Mucosa of rectum (tissue), 2 donors: ENCODE measurements around the gene IGFBP6.

ENCODE experiments used
- H3K27ac ChIP-seq, 2 donors: one replicate each; pipeline ENCODE4 v1.7.0; 2013; ENCODE audit warnings: inconsistent platforms in 2 of 2, low read depth in 2 of 2, low read length in 2 of 2
- H3K27me3 ChIP-seq, 2 donors: one replicate each; pipeline ENCODE4 v1.7.0; 2013; ENCODE audit warnings: low read length in 2 of 2; ENCODE audit not compliant: control insufficient read depth in 2 of 2, insufficient read depth in 2 of 2
- H3K36me3 ChIP-seq, 2 donors: one replicate each; pipeline ENCODE4 v1.7.0; 2013; ENCODE audit warnings: low read length in 2 of 2; ENCODE audit not compliant: control insufficient read depth in 2 of 2, insufficient read depth in 2 of 2
- H3K4me1 ChIP-seq, 2 donors: one replicate each; pipeline ENCODE4 v1.7.0; 2013; ENCODE audit warnings: low read length in 2 of 2, mild to moderate bottlenecking in 1 of 2; ENCODE audit not compliant: control insufficient read depth in 2 of 2, insufficient read depth in 2 of 2
- H3K4me3 ChIP-seq, 2 donors: one replicate each; pipeline ENCODE4 v1.7.0; 2013; ENCODE audit warnings: low read length in 2 of 2
- H3K9ac ChIP-seq, 2 donors: one replicate each; pipeline ENCODE4 v1.7.0; 2013; ENCODE audit warnings: low read length in 2 of 2, low read depth in 1 of 2, mild to moderate bottlenecking in 1 of 2
- H3K9me3 ChIP-seq, 2 donors: one replicate each; pipeline ENCODE4 v1.7.0; 2013; ENCODE audit warnings: low read length in 2 of 2; ENCODE audit not compliant: control insufficient read depth in 2 of 2
- donor health status: healthy.
- donor health status: Normal muscosa, but diverticular disease.

IGFBP6 gene

DNA sequence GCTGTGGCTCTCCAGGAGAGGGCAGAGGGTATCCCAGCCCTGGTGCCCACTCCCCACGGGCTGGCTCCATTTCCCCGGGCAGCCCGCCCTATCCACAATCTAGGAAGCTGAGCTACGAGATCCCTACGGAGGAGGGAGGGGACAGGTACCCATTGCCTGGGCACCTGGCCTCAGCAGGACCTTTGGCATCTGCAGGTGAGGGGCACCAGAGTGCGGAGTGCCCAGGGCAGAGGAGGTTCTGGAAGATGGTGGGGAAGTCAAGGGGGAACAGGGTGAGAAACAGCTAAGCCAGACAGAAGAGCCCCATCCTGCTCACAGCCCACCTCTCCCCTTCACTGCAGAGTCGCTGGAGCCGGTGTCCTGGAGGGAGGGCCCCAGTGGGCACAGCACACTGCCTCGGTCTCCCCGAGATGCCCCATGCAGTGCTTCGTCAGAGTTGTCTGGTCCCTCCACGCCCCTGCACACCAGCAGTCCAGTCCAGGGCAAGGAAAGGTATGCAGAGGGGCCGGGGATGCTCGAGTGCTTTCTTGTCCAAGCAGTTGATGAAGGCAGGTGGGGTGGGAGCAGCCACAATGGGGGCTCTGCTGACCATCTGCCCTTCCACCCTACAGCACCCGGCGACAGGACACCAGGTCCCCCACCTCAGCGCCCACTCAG is 37.3 kb upstream of the IGFBP6 start:
- Histone ChIP-seq H3K27ac (no peak overlapping the region), H3K4me1 (peaks cover 14 to 15% of the 10 kb centered on the region in 2 donors), H3K4me3 (no peak overlapping the region), H3K36me3 (peaks cover 5 to 24% of the 10 kb centered on the region in 2 donors), H3K9me3 (no peaks in the 10 kb centered on the region), H3K9ac (no peak overlapping the region), H3K27me3 (no peaks in the 10 kb centered on the region)

DNA sequence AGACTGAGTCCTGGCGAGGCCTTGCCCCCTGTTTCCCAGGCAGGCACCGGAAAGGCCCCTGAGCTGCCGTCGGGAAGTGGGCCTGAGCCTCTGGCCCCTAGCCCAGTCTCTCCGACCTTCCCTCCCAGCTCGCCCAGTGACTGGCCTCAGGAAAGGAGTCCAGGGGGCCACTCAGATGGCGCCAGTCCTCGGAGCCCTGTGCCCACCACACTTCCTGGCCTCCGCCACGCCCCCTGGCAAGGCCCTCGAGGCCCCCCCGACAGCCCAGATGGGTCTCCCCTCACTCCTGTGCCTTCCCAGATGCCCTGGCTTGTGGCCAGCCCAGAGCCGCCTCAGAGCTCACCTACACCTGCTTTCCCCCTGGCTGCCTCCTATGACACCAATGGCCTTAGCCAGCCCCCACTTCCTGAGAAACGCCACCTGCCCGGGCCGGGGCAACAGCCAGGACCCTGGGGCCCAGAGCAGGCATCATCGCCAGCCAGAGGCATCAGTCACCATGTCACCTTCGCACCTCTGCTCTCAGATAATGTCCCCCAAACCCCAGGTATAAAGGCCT is 36.7 kb upstream of the IGFBP6 start:
- H3K4me1 ChIP-seq, result peaks cover 14 to 15% of the 10 kb centered on the region in 2 donors
- H3K27ac ChIP-seq, result no peak overlapping the region
- H3K36me3 ChIP-seq, result peaks cover 5 to 30% of the 10 kb centered on the region in 2 donors
- H3K9me3 ChIP-seq, result no peaks in the 10 kb centered on the region
- H3K9ac ChIP-seq, result no peak overlapping the region
- no peaks in the 10 kb centered on the region for H3K27me3 ChIP-seq
- no peak overlapping the region for H3K4me3 ChIP-seq

DNA sequence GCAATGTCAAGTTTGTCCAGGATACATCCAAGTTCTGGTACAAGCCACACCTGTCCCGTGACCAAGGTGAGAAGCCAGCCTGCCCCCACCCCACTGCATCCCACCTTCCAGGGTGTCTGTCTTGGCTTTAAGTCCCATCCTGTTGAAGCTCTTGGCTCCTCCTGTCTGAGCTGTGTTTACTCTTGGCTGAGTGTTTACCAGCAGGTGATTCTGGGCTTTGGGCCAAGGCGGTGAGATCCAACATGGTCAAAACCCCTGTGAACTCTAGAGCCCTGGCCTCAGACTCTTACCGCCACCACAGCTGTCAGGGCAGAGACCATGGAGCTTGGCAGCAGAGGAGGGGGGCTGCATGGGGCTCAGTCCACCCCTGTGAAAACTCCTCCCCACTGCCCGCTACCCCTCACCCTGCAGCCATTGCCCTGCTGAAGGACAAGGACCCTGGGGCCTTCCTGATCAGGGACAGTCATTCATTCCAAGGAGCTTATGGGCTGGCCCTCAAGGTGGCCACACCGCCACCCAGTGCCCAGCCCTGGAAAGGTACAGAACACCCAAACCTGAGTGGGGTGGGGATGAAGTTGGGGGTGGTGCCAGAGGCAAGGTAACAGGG is 36.0 kb upstream of the IGFBP6 start:
- peaks cover 5 to 32% of the 10 kb centered on the region in 2 donors for H3K36me3 ChIP-seq
- no peaks in the 10 kb centered on the region for H3K27me3 ChIP-seq
- H3K4me3 ChIP-seq, result no peak overlapping the region
- H3K9ac ChIP-seq, result peak overlapping the region in 1 of 2 donors; percentile 17
- H3K9me3 ChIP-seq, result no peaks in the 10 kb centered on the region
- H3K27ac ChIP-seq, result no peak overlapping the region
- peaks cover 14 to 15% of the 10 kb centered on the region in 2 donors for H3K4me1 ChIP-seq

DNA sequence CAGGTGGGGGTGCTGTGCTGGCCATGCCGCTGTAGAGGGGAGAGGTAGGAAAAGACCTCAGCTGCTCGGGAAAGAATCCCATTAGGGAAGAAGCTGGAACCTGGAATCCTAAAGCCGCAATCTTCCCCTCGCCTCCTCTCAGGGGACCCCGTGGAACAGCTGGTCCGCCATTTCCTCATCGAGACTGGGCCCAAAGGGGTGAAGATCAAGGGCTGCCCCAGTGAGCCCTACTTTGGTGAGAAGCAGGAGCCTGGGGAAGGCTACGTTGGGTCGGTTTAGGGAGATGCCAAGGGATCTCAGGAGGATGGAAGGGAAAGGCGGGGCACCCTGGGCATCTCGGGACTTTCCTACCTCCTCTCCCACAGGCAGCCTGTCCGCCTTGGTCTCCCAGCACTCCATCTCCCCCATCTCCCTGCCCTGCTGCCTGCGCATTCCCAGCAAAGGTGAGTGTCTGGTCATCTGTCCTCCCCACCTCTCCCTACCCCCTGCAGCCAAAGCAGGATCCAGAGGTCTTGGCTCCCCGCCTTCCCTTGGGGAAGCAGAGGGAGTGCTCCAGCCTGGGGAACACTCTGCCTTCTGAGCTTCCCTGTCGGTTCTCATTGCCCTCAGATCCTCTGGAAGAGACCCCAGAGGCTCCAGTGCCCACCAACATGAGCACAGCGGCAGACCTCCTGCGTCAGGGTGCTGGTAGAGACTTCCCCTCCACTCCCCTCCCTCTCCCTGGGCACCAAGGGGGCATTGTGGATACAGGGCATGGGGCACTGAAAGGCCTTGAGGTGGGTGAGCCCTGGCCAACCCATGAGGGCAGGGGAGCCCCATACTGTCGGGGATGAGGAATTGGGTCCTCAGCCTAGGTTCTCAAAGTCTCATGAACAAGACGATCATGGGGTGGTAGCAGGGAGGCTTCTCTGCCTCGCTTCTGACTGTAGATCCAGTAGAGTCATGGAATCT is 35.2 kb upstream of the IGFBP6 start:
- H3K9ac ChIP-seq, result no peak overlapping the region
- H3K4me3 ChIP-seq, result no peak overlapping the region
- no peaks in the 10 kb centered on the region for H3K9me3 ChIP-seq
- no peak overlapping the region for H3K27ac ChIP-seq
- H3K36me3 ChIP-seq, result peaks cover 4 to 35% of the 10 kb centered on the region in 2 donors
- peaks cover 14 to 15% of the 10 kb centered on the region in 2 donors for H3K4me1 ChIP-seq
- no peaks in the 10 kb centered on the region for H3K27me3 ChIP-seq

DNA sequence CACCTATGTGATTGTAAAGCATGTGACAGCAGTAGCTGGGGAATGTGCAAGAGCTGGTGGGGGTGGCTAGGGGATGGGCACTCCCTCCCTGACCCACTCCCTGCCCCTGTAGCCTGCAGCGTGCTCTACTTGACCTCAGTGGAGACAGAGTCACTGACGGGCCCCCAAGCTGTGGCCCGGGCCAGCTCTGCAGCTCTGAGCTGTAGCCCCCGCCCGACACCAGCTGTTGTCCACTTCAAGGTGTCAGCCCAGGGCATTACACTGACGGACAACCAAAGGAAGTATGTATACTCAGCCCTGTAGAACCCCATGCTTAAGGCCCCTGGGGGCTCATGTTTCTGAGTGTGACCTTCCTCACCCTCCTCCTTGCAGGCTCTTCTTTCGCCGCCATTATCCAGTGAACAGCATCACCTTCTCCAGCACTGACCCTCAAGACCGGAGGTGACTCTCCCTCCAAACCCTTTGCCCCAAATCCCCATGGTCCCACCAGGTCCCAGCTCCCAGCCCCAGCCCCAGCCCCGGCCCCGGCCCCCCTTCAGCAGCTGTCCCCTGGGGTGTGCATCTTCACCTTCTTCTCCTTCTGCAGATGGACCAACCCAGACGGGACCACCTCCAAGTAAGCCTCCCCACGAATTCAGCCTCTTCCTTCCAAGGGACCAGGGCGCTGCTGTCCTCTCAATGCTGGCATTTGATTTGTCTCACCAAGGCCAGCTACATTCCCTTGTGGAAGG is 34.3 kb upstream of the IGFBP6 start:
- H3K27me3 ChIP-seq, result no peaks in the 10 kb centered on the region
- H3K36me3 ChIP-seq, result peaks cover 10 to 44% of the 10 kb centered on the region in 2 donors
- no peak overlapping the region for H3K4me3 ChIP-seq
- peak overlapping the region; percentile 15 to 38 for H3K27ac ChIP-seq
- no peak overlapping the region for H3K9ac ChIP-seq
- H3K9me3 ChIP-seq, result no peaks in the 10 kb centered on the region
- H3K4me1 ChIP-seq, result peaks cover 14 to 15% of the 10 kb centered on the region in 2 donors

DNA sequence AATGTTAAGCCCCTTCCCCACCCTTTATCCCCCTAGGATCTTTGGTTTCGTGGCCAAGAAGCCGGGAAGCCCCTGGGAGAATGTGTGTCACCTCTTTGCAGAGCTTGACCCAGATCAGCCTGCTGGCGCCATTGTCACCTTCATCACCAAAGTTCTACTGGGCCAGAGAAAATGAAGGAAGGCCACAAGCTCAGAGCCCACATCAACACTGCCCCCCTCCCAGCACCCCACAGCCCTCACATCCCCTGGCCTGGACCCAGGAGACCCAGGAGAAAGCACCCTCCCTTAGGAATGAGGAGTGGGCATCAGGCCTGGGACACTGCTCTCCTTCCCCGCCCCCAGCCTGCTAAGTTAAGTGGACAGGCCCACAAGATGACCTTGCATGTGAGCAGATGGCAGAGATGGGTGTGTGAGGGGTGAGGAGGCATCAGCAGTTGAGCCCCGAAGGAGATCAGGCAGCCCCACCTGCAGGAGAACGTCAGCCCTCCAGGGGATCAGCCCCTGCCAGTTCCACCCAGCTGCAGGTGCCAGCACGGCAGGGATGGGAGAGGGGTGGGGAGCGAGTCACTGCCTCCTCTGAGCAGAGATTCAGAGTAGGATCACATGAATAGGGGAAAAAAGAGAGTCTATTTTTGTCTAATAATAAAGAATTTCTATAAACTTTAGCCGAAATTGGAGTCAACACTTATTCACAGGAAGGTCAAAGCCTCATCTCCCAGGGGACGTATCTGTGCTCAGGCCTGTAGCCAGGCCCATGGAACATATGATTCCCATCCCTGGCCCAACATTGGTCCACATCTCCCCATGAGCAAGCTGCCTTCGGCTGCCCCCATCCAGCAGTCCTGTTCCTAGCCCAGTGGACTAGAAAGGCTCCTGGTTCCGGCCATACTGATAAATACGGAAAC is 33.5 kb upstream of the IGFBP6 start:
- peaks cover 14 to 15% of the 10 kb centered on the region in 2 donors for H3K4me1 ChIP-seq
- no peak overlapping the region for H3K9ac ChIP-seq
- no peak overlapping the region for H3K4me3 ChIP-seq
- no peaks in the 10 kb centered on the region for H3K9me3 ChIP-seq
- peaks cover 12 to 47% of the 10 kb centered on the region in 2 donors for H3K36me3 ChIP-seq
- H3K27me3 ChIP-seq, result no peaks in the 10 kb centered on the region
- peak overlapping the region; percentile 20 to 38 for H3K27ac ChIP-seq

DNA sequence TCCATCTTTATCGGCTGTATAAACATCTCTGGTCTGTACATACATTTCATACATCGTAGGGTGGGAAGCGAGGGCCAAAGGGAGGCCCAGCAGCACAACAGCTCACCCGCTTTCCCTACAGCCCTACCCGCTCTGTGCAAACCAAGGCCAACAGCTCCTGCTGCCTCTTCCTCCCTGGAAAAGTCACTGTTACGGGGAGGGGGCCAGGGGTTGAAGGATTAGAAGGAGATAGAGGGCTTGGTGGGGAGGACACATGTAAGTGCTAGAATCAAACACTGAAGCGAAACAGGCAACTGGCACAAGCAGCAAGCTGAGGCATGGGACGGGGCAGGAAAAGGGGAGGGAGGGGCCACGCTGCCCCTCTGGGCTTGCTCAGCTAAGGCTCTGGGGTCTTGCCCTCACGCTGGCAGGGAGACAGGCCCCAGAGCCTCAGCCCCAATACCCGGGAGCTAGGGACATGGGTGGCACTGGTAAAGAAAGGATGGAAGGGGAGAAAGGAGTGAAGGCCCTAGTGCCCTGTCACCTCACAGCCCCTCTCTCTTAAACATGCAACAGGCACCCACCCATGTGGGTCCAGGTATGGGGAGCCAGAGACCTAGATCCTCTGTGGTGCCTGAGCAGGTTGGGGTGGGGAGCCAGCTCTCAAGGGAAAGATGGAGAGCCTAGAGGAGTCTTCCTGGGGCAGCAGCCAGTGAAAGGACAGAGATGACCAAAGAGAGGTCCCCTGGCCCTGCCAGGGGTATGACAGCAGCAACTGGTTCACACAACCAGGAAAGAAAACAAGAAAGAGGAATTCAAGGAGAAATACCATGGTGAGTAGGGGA is 32.6 kb upstream of the IGFBP6 start:
- H3K4me1 ChIP-seq, result peaks cover 14 to 15% of the 10 kb centered on the region in 2 donors
- peak overlapping the region in 1 of 2 donors; percentile 19 for H3K27ac ChIP-seq
- no peak overlapping the region for H3K4me3 ChIP-seq
- no peaks in the 10 kb centered on the region for H3K9me3 ChIP-seq
- no peaks in the 10 kb centered on the region for H3K27me3 ChIP-seq
- H3K36me3 ChIP-seq, result peaks cover 15 to 50% of the 10 kb centered on the region in 2 donors
- H3K9ac ChIP-seq, result no peak overlapping the region

DNA sequence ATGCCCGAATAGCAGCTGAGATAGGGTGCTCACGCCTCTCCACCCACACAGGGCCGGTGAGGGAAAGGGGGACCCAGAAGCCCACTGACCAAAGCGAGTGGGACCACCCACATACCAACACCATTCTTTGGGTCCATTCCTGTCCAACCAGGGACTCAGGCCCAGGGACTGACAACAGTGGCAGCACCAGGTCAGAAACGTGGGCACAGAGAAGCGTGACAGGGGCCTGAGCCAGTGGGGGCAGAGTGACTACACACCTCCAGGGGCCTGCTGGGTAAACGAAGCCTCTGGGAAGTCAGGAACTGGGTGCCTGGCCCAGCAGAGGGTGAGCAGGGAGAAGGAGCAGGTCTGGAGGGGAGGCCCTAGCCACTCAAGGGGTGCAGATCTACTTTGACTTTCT is 32.0 kb upstream of the IGFBP6 start:
- no peak overlapping the region for H3K27ac ChIP-seq
- H3K36me3 ChIP-seq, result peaks cover 20 to 53% of the 10 kb centered on the region in 2 donors
- no peaks in the 10 kb centered on the region for H3K27me3 ChIP-seq
- H3K4me1 ChIP-seq, result peaks cover 13 to 14% of the 10 kb centered on the region in 2 donors
- H3K4me3 ChIP-seq, result no peak overlapping the region
- no peaks in the 10 kb centered on the region for H3K9me3 ChIP-seq
- no peak overlapping the region for H3K9ac ChIP-seq
